ENCODE measurements around the gene SPTBN5.

SPTBN5 gene

DNA sequence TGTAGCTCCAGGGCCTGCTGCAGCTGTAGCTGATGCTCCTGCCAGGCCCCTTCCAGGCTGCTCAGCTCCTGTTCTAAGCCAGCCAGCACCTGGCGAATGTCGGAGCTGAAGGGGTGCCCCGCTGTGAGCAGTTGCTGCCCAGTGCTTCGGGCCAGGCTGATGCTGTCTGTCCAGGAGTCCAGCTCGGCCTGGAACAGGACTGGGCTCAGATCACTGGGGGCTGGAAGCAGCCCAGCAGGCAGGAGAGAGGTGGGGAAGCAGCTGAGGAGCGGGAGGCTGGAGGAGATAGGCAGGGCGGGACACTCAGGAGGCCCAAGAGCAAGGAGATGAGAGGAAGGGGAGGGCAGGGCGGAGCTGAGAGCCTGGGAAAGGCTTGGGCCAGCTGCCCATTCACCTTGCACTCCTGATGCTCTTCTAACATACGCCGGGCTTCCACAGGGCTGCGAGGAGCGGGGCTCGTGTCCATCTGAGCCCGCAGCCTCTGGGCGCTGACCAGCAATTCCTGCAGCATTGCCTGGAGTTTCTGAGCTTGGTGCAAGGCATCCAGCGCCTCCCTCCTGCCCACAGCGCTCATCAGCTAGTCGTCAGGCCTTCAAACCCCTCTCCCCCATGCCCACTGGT is 32.0 kb downstream of the SPTBN5 start:
- no peaks in the 10 kb centered on the region for H3K36me3 ChIP-seq
- TF ChIP-seq Cebpa-rat (IDR thresholded peaks at IDR 0.05) = no peak
- peaks cover 66% of the 10 kb centered on the region for H3K4me1 ChIP-seq
- H3K27ac ChIP-seq = peak overlapping the region; percentile 15; the same call in 1 of the 2 replicates
- H3K4me3 ChIP-seq = no peak overlapping the region
- H3K27me3 ChIP-seq = no peaks in the 10 kb centered on the region
- no peaks in the 10 kb centered on the region for H4K20me1 ChIP-seq
- peak overlapping the region; percentile 76 for H3K4me2 ChIP-seq
- 0 out of 2 replicates have a peak overlapping the region, but pooled peaks have one; percentile 11 for H3K9ac ChIP-seq
- H3K9me3 ChIP-seq = no peaks in the 10 kb centered on the region

DNA sequence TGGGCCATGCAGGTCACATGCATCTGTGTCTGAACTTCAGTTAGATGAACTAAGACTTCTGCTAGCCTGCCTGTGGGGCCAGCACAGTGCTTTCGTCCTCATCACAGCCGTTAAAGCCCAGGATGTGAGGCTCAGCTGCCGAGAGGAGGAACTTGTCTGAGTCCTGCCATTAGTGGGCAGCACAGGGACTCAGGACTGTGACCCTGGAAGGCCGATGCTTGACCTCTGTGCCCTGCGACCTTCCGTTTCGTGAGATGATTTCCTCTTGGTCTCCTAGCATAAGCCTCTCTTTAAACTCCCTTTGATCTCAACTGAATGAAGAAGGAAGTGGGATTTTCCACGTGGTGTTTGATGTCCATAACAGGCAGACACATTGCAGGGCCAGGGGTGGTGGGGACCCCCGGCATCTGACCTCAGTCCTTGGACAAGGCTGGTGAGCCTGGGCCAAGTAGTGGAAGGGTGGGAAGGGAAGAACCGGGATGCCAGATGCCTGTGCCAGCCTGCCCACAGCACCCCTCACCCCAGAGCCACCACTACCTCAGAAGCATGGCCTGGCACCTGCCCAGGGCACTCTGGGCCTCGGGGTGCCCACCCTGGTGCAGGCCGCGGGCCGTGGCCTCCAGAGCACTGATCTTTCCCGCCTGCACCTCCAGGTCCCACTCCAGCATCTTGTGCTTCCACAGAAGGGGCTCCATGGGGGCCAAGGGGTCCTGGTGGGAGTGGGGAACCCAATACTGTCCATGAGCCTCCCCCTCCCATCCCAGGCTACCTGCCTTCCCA is 33.6 kb downstream of the SPTBN5 start:
- Histone ChIP-seq H4K20me1 (no peaks in the 10 kb centered on the region), H3K27me3 (no peaks in the 10 kb centered on the region), H3K27ac (peak overlapping the region; percentile 48), H3K9me3 (no peaks in the 10 kb centered on the region), H3K9ac (no peak overlapping the region), H3K4me3 (no peak overlapping the region), H3K4me1 (peaks cover 65% of the 10 kb centered on the region), H3K36me3 (no peaks in the 10 kb centered on the region), H3K4me2 (peak overlapping the region; percentile 76)
- TF ChIP-seq Cebpa-rat (IDR thresholded peaks at IDR 0.05) = no peak

DNA sequence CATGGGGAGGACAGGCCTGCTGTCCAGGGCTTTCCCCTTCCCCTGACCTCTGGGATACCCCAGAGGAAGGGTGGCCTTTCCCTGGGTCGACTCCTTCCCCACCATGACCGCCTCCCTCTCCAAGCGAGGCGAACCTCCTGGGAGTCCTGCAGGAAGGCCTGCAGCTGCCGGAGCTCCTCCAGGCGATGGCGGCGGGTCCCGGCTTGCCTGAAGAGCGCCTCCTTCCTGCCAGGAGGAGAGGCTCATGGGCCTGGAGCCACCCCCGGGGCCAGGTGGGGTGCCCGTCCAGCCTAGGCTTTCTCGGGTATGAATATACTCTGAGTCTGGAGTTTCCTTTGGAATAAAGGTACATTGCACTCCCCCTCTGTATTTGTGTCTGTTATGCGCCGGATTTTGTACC is 35.1 kb downstream of the SPTBN5 start:
- no peaks in the 10 kb centered on the region for H3K36me3 ChIP-seq
- H3K27ac ChIP-seq = no peak overlapping the region
- no peaks in the 10 kb centered on the region for H4K20me1 ChIP-seq
- no peak overlapping the region for H3K9ac ChIP-seq
- no peak for TF ChIP-seq Cebpa-rat (IDR thresholded peaks at IDR 0.05)
- H3K4me2 ChIP-seq = no peak overlapping the region
- peaks cover 73% of the 10 kb centered on the region for H3K4me1 ChIP-seq
- no peaks in the 10 kb centered on the region for H3K27me3 ChIP-seq
- no peak overlapping the region for H3K4me3 ChIP-seq
- no peaks in the 10 kb centered on the region for H3K9me3 ChIP-seq

GRCh38 chr15:41857316-41857715 is 36.5 kb downstream of the SPTBN5 start:
- H3K4me2 ChIP-seq = no peak overlapping the region
- no peak overlapping the region for H3K27ac ChIP-seq
- no peaks in the 10 kb centered on the region for H4K20me1 ChIP-seq
- no peak overlapping the region for H3K4me3 ChIP-seq
- H3K9ac ChIP-seq = no peak overlapping the region
- TF ChIP-seq Cebpa-rat (IDR thresholded peaks at IDR 0.05) = no peak
- H3K4me1 ChIP-seq = peaks cover 58% of the 10 kb centered on the region
- H3K27me3 ChIP-seq = no peaks in the 10 kb centered on the region
- H3K9me3 ChIP-seq = no peaks in the 10 kb centered on the region
- H3K36me3 ChIP-seq = no peaks in the 10 kb centered on the region

DNA sequence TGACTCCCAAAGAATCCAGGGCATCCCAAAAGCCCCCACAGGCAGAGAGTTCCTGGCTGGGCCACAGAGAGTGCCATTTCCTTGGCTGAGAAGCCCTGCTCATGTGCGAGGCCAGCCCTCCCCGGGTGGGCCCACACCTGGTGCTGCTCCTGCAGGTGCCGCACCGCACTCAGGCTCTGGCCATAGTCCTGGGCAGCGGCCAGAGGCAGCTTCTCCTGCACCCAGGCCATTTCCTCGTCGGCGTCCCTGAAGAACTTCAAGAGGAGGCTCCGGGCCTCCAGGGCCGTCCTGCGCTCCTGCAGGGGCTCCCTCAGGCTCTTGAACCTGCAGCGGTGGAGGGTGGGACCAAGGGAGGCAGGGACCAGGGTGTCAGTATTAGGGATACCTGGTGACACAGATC is 37.1 kb downstream of the SPTBN5 start:
- Histone ChIP-seq H3K36me3 (no peaks in the 10 kb centered on the region), H3K4me3 (no peak overlapping the region), H3K27me3 (no peaks in the 10 kb centered on the region), H3K27ac (no peak overlapping the region), H3K9ac (no peak overlapping the region), H3K4me2 (no peak overlapping the region), H3K4me1 (peaks cover 52% of the 10 kb centered on the region), H4K20me1 (no peaks in the 10 kb centered on the region), H3K9me3 (no peaks in the 10 kb centered on the region)
- no peak for TF ChIP-seq Cebpa-rat (IDR thresholded peaks at IDR 0.05)

DNA sequence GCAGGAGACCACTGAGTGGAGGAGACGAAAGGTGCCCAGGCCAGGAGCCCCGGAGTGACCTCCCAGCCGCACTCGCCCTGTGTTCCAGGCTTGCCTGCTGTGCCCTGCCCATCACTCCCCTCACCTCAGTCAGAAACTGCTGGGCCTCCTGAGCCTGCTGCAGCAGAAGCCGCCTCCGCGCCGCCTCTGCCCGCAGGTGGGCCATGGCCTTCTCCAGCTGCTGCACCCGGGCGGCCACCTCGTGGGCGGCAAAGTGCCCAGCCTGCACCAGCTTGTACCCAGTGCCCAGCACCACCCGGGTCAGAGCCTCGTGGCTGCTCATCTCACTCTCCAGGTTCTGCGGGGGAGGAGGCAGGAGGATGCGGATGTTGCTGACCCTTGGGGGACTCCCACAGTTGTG is 37.6 kb downstream of the SPTBN5 start:
- Histone ChIP-seq H3K9ac (no peak overlapping the region), H3K27me3 (no peaks in the 10 kb centered on the region), H3K27ac (no peak overlapping the region), H3K9me3 (no peaks in the 10 kb centered on the region), H3K4me1 (peaks cover 48% of the 10 kb centered on the region), H3K4me2 (peak overlapping the region; percentile 35; the same call in 1 of the 2 replicates), H3K36me3 (no peaks in the 10 kb centered on the region), H4K20me1 (no peaks in the 10 kb centered on the region), H3K4me3 (no peak overlapping the region)
- no peak for TF ChIP-seq Cebpa-rat (IDR thresholded peaks at IDR 0.05)

GRCh38 chr15:41855261-41855961 is 38.4 kb downstream of the SPTBN5 start:
- H3K9ac ChIP-seq = peak overlapping the region; percentile 27; the same call in 1 of the 2 replicates
- H3K4me2 ChIP-seq = peak overlapping the region; percentile 35; the same call in 1 of the 2 replicates
- H3K27ac ChIP-seq = no peak overlapping the region
- H4K20me1 ChIP-seq = peaks cover 6% of the 10 kb centered on the region; the same call in 1 of the 2 replicates
- no peak overlapping the region for H3K4me3 ChIP-seq
- TF ChIP-seq Cebpa-rat (IDR thresholded peaks at IDR 0.05) = no peak
- H3K9me3 ChIP-seq = no peaks in the 10 kb centered on the region
- peaks cover 8% of the 10 kb centered on the region for H3K27me3 ChIP-seq
- H3K36me3 ChIP-seq = no peaks in the 10 kb centered on the region
- H3K4me1 ChIP-seq = peaks cover 48% of the 10 kb centered on the region

DNA sequence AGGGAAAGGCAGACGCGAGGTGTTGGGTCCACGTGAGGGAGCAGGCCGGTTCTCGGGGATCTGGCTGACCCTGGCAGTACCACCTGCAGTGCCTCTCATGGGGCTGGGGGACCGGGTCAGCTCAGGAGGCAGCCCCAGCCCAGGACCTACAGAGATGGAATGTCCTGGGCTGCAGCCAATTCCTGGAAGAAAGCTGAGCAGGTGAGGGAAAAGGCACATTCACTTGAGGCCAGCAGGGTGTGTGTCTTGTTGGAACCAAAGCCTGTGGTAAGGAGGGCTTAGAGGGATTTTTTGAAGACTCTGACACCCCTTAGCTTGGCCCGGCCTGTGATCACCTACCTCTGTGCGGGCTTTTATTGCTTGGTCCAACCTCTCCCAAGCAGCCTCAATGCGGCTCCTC is 39.4 kb downstream of the SPTBN5 start:
- H3K9ac ChIP-seq = no peak overlapping the region
- H3K9me3 ChIP-seq = no peaks in the 10 kb centered on the region
- no peak for TF ChIP-seq Cebpa-rat (IDR thresholded peaks at IDR 0.05)
- no peak overlapping the region for H3K4me3 ChIP-seq
- peaks cover 8% of the 10 kb centered on the region for H3K27me3 ChIP-seq
- H3K4me1 ChIP-seq = peaks cover 43% of the 10 kb centered on the region
- H3K4me2 ChIP-seq = no peak overlapping the region
- H4K20me1 ChIP-seq = peaks cover 6% of the 10 kb centered on the region; the same call in 1 of the 2 replicates
- H3K36me3 ChIP-seq = no peaks in the 10 kb centered on the region
- no peak overlapping the region for H3K27ac ChIP-seq

- no peak overlapping the region for H3K4me3 ChIP-seq
- peaks cover 40% of the 10 kb centered on the region for H3K4me1 ChIP-seq
- no peak overlapping the region for H3K4me2 ChIP-seq
- no peak for TF ChIP-seq Cebpa-rat (IDR thresholded peaks at IDR 0.05)
- H3K36me3 ChIP-seq = peaks cover 5% of the 10 kb centered on the region; the same call in 1 of the 2 replicates
- peaks cover 8% of the 10 kb centered on the region for H3K27me3 ChIP-seq
- H3K9me3 ChIP-seq = no peaks in the 10 kb centered on the region
- H3K9ac ChIP-seq = no peak overlapping the region
- peaks cover 6% of the 10 kb centered on the region; the same call in 1 of the 2 replicates for H4K20me1 ChIP-seq
- H3K27ac ChIP-seq = no peak overlapping the region
Measured at GRCh38 chr15:41853831-41854230, 40.0 kb downstream of the SPTBN5 start.
